Measurements from ENCODE around the gene PRKCA. TPM values are rescaled to one million over a fixed set of nuclear protein-coding genes. Genes with fewer than 3 reads are reported as not detected.

PRKCA gene
- total and polyA plus RNA-seq, 2 of the 13 experiments (the other 11 are each of a cell fraction or from before 2014, with no cell fraction given) = 18.5 to 21.5 TPM

GRCh38 chr17:66302761-66303626 lies 581 bp downstream of the PRKCA start (continued):
- TF ChIP-seq ZBED4 (CRISPR knock-in tag; IDR thresholded peaks at IDR 0.05; ENCODE audit: borderline replicate concordance) (no peak), FOXM1 (CRISPR knock-in tag; IDR thresholded peaks at IDR 0.05) (0 out of 2 replicates have a peak, but pooled peaks have one; percentile 21), ETV5 (CRISPR knock-in tag; IDR thresholded peaks at IDR 0.05; ENCODE audit: borderline replicate concordance) (no peak), ZNF564 (CRISPR knock-in tag; IDR thresholded peaks at IDR 0.05) (no peak), CEBPG (CRISPR knock-in tag; IDR thresholded peaks at IDR 0.05) (no peak; the same call in 1 of the 2 replicates), ZNF317 (CRISPR knock-in tag; IDR thresholded peaks at IDR 0.05) (peak; percentile 76; the same call in 1 of the 2 replicates), ZNF512B (CRISPR knock-in tag; IDR thresholded peaks at IDR 0.05; ENCODE audit: borderline replicate concordance) (peak; percentile 33; the same call in 1 of the 2 replicates), NFATC3 (CRISPR knock-in tag; IDR thresholded peaks at IDR 0.05) (no peak), PHF21A (CRISPR knock-in tag; IDR thresholded peaks at IDR 0.05) (no peak), ZNF609 (CRISPR knock-in tag; IDR thresholded peaks at IDR 0.05; ENCODE audit: borderline replicate concordance) (peak; percentile 24; the same call in 1 of the 2 replicates), MEF2D (CRISPR knock-in tag; IDR thresholded peaks at IDR 0.05) (no peak), RFX5 (IDR thresholded peaks at IDR 0.05; ENCODE audit: low read depth, low read length) (no peak), ZNF781 (CRISPR knock-in tag; IDR thresholded peaks at IDR 0.05; ENCODE audit: borderline replicate concordance, not compliant biosample characterization) (no peak), ZNF205 (CRISPR knock-in tag; IDR thresholded peaks at IDR 0.05) (no peak), TP53 (CRISPR knock-in tag; conservative IDR thresholded peaks at IDR 0.05) (no peak), SP140L (CRISPR knock-in tag; IDR thresholded peaks at IDR 0.05; ENCODE audit: borderline replicate concordance) (no peak), ZMYM2 (CRISPR knock-in tag; IDR thresholded peaks at IDR 0.05) (no peak), U2AF1 (optimal IDR thresholded peaks at IDR 0.05; ENCODE audit: low read depth, low read length) (no peak)

Data from HepG2 (cell line).